Chondrocyte (in vitro differentiated cells): ENCODE results near the gene BTBD8. TPM values are rescaled to one million over a fixed set of nuclear protein-coding genes. Genes with fewer than 3 reads are reported as not detected.

Experiments
- DNase-seq: peaks from one replicate; pipeline ENCODE4 v3.0.0; 2021; ENCODE audit warnings: mixed read lengths, low spot score
- H3K27ac Mint-ChIP-seq: one replicate; pipeline ENCODE4 v1.8.0; 2021; ENCODE audit warnings: mild to moderate bottlenecking, moderate library complexity, mixed read lengths; ENCODE audit not compliant: unreplicated experiment
- H3K27me3 Mint-ChIP-seq: 2 replicates; pipeline ENCODE4 v1.8.0; 2021; ENCODE audit warnings: low read depth, mixed read lengths
- H3K36me3 Mint-ChIP-seq: 2 replicates; pipeline ENCODE4 v1.8.0; 2021; ENCODE audit warnings: low read depth, mixed read lengths
- H3K4me1 Mint-ChIP-seq: 2 replicates; pipeline ENCODE4 v1.8.0; 2021; ENCODE audit warnings: low read depth, mild to moderate bottlenecking, mixed read lengths
- H3K4me3 Mint-ChIP-seq: one replicate; pipeline ENCODE4 v1.8.0; 2021; ENCODE audit warnings: mild to moderate bottlenecking, moderate library complexity, mixed read lengths; ENCODE audit not compliant: unreplicated experiment
- H3K9me3 Mint-ChIP-seq: 2 replicates; pipeline ENCODE4 v1.8.0; 2021; ENCODE audit warnings: low read depth, mixed read lengths
- CTCF ChIP-seq: fragments of 200-600 bp; sonication (generic); IDR thresholded peaks from 2 replicates; pipeline ENCODE4 v1.5.0; 2021; ENCODE audit warnings: antibody characterized with exemption, mild to moderate bottlenecking, moderate library complexity
- total RNA-seq: library from RNA; stranded (reverse); gene quantifications from 3 replicates; pipeline ENCODE4 v1.2.1, GENCODE V29; 2021

Gene BTBD8
- total RNA-seq, 1 donor from 2014 or later = 2.3 TPM

- no peaks in the 10 kb centered on the region for H3K27me3 Mint-ChIP-seq
- no peak overlapping the region for H3K27ac Mint-ChIP-seq
- peaks cover 9% of the 10 kb centered on the region for H3K9me3 Mint-ChIP-seq
- DNase-seq = no peak
- H3K4me3 Mint-ChIP-seq = no peak overlapping the region
- peaks cover 1% of the 10 kb centered on the region for H3K36me3 Mint-ChIP-seq
- no peak for TF ChIP-seq CTCF
- H3K4me1 Mint-ChIP-seq = peaks cover 3% of the 10 kb centered on the region
Observed at GRCh38 chr1:92091625-92092024, 11.5 kb downstream of the BTBD8 start.

GRCh38 chr1:92094090-92094489, 13.9 kb downstream of the BTBD8 start:
- DNase-seq = no peak
- H3K4me1 Mint-ChIP-seq = no peaks in the 10 kb centered on the region
- H3K4me3 Mint-ChIP-seq = no peak overlapping the region
- no peaks in the 10 kb centered on the region for H3K27me3 Mint-ChIP-seq
- no peak overlapping the region for H3K27ac Mint-ChIP-seq
- no peaks in the 10 kb centered on the region for H3K36me3 Mint-ChIP-seq
- H3K9me3 Mint-ChIP-seq = peaks cover 4% of the 10 kb centered on the region
- TF ChIP-seq CTCF = no peak

- H3K27me3 Mint-ChIP-seq = no peaks in the 10 kb centered on the region
- no peak overlapping the region for H3K4me3 Mint-ChIP-seq
- no peak for DNase-seq
- H3K9me3 Mint-ChIP-seq = peaks cover 4% of the 10 kb centered on the region
- no peak overlapping the region for H3K27ac Mint-ChIP-seq
- no peaks in the 10 kb centered on the region for H3K4me1 Mint-ChIP-seq
- TF ChIP-seq CTCF = no peak
- no peaks in the 10 kb centered on the region for H3K36me3 Mint-ChIP-seq
Observed at GRCh38 chr1:92094595-92094994, 14.4 kb downstream of the BTBD8 start.

- no peaks in the 10 kb centered on the region for H3K36me3 Mint-ChIP-seq
- peaks cover 4% of the 10 kb centered on the region for H3K9me3 Mint-ChIP-seq
- no peaks in the 10 kb centered on the region for H3K4me1 Mint-ChIP-seq
- H3K27ac Mint-ChIP-seq = no peak overlapping the region
- DNase-seq = no peak
- no peak for TF ChIP-seq CTCF
- no peaks in the 10 kb centered on the region for H3K27me3 Mint-ChIP-seq
- no peak overlapping the region for H3K4me3 Mint-ChIP-seq
Observed at GRCh38 chr1:92095874-92096273, 15.7 kb downstream of the BTBD8 start.

- Mint-ChIP-seq H3K9me3 (no peaks in the 10 kb centered on the region), H3K27me3 (no peaks in the 10 kb centered on the region), H3K27ac (no peak overlapping the region), H3K36me3 (no peaks in the 10 kb centered on the region), H3K4me3 (no peak overlapping the region), H3K4me1 (no peaks in the 10 kb centered on the region)
- no peak for TF ChIP-seq CTCF
- DNase-seq = no peak
Observed at GRCh38 chr1:92096317-92096716, 16.2 kb downstream of the BTBD8 start.
